NCI-H460 (cell line): ENCODE measurements around the gene CTBS. TPM values are rescaled to one million over a fixed set of nuclear protein-coding genes. Genes with fewer than 3 reads are reported as not detected.
"Not testable (repeated sequence)": the region's sequence is repeated elsewhere in the genome, so short reads cannot be mapped to it uniquely, and the experiment has no call there.

ENCODE experiments used
- DNase-seq: peaks from one replicate; pipeline ENCODE4 v3.0.0-alpha.2; 2016; ENCODE audit warnings: low read depth; ENCODE audit errors: extremely low read depth
- total RNA-seq: library from RNA; depleted of rRNA; stranded (reverse); fragments of >200 nt; shearing (Covaris generic); gene quantifications from 2 replicates; pipeline ENCODE4 v1.2.3, GENCODE V29; 2014; rRNA removed

Gene CTBS
- total RNA-seq, 1 experiment from 2014 or later = 29.7 TPM

DNA sequence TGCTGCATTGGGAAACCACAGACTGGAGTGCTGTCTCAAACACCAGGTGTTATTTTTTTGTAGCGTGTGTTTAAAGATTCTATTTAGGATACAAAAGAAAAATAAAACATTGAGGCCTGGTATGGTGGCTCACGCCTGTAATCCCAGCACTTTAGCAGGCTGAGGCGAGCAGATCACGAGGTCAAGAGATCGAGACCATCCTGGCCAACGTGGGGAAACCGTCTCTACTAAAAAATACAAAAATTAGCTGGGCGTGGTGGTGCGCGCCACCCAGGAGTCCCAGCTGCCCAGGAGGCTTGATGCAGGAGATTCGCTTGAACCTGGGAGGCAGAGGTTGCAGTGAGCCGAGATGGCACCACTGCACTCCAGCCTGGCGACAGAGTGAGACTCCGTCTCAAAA lies 66.4 kb downstream of the CTBS start:
- DNase-seq = not testable (repeated sequence)

DNA sequence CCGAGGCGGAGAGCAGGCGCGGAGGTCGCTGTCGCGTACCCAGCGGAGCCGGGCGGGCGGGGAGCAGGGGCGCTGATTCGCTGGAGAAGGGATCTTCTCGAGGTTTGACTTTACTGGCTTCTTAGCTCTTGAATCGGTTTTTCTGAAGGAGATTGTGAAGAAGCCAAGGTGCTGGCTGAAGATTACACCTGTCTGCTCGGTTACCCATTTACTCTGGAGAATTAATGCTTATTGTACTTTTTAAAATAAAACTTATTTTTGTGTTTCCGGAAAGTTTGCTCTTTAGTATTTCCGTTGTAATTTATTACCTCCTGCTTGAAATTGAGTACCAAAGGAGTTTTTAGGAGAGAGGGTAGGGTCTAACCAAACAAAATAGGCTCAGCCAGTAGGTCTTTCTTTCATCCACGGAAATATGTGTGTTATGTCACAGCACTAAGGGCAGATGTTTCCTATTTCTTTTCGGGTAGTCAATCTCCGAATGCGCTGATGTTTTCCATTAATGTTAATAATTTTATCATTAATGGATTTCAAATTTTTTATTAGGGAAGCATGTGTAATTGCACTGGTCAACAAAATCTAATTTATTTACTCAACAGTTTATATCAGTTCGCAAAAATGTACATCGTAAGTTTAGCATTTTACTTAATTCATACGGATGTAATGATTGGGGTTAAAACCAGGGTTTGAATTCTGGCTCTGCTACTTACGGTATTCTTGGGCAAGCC lies 67.3 kb downstream of the CTBS start:
- DNase-seq = no peak

DNA sequence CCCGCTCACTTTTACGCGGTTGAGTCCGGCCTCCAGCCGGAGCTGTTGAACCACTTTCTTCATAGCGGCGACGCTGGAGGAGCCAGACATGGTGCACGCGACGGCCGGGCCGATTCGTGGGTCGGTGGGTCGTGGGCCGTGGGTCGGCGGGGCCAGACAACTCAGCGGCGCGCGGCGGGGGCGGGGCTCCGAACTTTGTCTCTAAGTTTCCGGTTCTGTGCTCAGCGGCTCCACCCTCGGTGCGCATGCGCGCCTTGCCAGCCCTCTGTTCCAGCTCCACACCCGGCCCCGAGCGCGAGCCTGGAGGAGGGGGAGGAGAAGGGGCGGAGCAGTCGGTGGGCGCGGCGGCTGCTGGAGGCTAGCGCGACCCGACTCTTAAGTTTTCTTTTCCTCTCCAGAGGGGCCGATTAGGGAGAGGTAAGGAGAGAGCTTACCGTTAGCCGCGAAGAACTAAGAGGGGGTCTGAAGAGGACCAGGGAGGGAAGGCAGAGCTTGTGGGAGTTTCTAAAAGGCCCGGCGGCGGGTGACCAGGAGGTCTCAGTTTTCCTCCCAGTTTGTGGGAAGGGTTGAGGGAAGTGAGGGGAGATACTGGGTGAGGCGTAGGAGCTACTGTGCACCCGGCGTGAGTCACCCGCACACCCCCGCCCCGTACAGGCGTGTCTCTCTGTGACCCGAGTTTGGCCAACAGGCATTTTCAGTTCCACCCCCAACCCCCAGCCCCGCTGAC lies 68.1 kb downstream of the CTBS start, which contains the start of the genes GNG5 and SPATA1:
TSS of gene GNG5 (minus strand) at position 580 of the 727 bp plus-strand sequence. CDS start at position 90, 490 bp downstream.
TSS of gene SPATA1 (plus strand) at position 385 of the 727 bp plus-strand sequence. CDS start 9,974 bp downstream, outside the sequence.
- peak; percentile 94 for DNase-seq

DNA sequence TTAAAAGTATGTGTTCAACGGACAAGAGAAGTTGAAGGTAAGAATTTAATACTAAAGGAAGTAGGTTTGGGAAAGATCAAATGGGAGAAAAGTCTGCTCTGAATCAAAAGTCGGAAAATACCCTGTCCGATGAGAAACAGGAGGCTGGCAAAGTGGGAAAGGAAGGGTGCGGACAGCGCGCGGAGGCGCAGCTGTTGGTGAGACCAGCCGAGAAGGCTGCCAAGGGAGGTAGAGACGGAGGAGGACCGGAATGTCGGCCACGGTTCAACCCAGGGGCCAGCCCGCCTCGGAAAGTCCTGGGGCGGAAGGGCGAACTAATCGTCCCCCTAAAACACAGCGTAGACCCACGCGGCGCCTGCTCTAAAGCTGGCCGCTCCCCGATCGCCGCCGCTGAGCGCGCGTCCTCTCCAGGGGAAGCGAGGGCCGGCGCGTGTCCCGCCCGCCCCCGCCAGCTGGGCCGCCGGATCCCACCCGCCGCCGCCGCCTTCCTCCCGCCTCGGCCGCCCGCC lies 68.7 kb downstream of the CTBS start:
- peak; percentile 18 for DNase-seq

DNA sequence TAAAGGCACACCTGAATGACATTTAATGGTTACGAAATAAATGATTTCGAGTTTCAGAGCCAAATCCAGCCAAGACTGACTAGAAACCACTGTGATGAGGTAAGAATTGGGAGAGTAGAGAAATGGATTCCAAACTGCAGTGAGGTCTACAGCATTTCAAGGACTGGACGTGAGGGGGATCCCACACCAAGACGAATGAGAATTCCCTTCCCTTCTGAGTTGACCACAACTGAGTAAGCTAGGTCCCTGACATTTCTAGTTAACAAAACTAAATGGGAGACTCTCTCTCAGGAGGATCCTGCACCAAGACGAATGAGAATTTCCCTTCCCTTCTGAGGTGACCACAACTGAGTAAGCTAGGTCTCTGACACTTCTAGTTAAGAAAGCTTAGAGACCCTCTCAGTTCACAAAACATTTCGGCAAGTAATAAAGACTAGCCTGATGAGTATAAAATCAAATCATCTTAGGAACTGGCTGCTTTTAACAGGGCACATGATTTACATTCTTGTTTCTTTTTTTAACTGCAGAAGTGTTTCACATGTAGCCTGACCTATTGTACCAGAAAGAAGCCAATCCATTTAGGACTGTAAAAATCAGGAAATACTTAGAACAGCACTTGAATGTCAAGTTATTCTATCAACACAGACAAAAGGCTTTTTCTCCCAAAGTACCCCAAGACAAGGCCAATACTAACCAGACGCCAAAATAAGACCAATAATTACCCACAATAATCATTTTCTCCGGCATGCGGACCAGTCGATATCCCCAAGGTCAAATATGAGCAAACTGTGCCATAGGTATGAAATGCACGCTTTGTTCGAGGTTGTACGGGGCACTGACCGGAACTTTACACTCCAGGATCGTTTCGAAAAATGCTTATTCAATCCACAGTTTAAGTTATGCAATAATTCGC lies 69.4 kb downstream of the CTBS start:
- peak; percentile 5 for DNase-seq

DNA sequence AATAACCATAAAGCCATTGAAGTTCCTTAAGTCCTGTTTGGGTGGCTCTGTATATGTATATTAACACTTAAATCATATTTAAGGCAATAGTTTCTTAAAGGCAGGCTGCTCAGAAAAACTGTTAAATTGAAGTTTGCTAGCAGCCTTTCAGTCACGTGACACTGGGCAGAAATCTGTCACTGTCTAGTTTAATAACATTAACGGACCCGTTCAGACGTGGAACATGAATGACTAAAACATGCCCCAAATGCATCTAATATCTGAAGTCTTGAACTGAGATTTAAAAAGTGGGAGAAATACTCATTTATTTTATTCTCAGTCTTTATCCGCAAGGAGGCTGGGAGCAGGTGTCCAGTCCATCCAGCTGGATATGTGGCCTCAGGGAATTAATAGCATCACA lies 71.3 kb downstream of the CTBS start:
- no peak for DNase-seq

Other genes with a start within 250 kb of the CTBS start
- not detected in 2 replicates for gene DNASE2B, start 176.0 kb downstream of the CTBS start, total RNA-seq
- 79.8 and 88.9 TPM in 2 replicates for gene RPF1, start 95.2 kb downstream of the CTBS start, total RNA-seq
- gene SPATA1, start 68.1 kb downstream of the CTBS start, total RNA-seq = 0.64 TPM in 1 of 2 replicates, not detected in the other
- gene GNG5, start 67.9 kb downstream of the CTBS start, total RNA-seq = 78.3 and 79.8 TPM in 2 replicates
- 15.1 and 19.5 TPM in 2 replicates for gene SSX2IP, start 116.0 kb upstream of the CTBS start, total RNA-seq